ENCODE results near the gene SEMA3F.

The SEMA3F gene

DNA sequence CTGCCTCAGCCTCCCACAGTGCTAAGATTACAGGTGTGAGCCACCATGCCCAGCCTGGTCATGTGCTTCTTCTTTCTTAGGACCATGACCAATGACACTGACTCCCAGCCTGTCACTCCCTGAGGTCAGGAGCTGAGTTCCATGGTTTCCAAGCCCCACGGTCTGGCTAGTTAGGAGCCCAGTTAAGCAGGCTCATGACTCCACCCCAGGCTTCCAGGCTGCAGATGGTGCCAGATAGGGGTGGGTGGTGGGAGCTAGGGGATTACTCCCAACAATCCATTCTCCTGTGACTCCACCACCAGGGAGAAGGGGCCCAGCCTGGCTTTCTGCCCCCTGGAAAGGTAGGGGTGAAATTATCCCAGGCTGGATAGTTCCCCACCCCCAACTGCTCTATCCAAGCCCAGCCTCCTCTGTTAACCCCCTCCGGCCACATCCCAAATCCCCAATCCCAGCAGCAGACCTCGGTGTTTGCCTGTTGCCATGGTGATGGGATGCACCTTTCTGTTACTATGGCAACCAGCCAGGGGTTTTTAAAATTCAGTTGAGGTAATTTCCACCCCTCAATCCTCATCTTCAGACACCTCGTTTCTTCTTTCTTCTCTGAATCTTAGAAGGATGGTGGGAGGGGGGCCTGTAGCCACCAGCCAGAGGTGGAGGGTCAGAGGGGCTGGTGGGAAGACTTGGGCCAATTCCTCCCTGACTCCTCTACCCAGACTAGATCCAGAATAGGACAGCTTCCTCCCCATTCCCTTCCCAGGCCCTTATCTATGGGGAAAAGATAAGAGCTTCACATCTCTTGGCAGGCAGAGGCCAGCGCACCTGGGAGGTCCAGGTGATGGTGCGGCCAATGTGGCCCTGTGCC is 22.5 kb upstream of the SEMA3F start:
- DNase-seq (ENCODE audit: low read depth) = no peak

GRCh38 chr3:50133283-50133615 is 21.9 kb upstream of the SEMA3F start:
- no peak for DNase-seq (ENCODE audit: low read depth)

DNA sequence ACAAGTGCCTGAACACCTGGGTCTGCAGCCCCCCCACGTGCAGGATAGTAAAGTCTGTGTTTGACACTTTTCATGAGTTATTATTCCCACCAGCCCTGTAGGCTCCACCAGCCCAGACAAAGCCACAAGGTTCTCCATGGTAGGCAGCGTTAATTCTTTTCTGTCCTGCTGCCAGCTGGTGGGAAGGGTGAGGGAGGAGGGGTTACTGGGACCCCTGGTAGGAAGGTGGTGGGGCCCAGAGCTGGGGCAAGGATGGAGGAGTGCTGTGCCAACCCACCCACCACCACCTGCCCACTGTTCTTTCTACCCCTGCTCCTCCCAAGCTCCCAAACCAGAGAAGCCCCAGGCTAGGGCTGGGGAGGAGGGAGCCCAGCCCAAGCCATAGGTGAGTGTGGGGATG is 20.8 kb upstream of the SEMA3F start:
- no peak for DNase-seq (ENCODE audit: low read depth)

GRCh38 chr3:50135964-50136363 is 19.2 kb upstream of the SEMA3F start:
- DNase-seq (ENCODE audit: low read depth) = no peak

GRCh38 chr3:50136714-50137405 is 18.3 kb upstream of the SEMA3F start:
- DNase-seq (ENCODE audit: low read depth) = no peak

- DNase-seq (ENCODE audit: low read depth) = no peak
Measured at GRCh38 chr3:50137531-50137930, 17.6 kb upstream of the SEMA3F start.

- no peak for DNase-seq (ENCODE audit: low read depth)
Measured at GRCh38 chr3:50138266-50139200, 16.6 kb upstream of the SEMA3F start.

DNA sequence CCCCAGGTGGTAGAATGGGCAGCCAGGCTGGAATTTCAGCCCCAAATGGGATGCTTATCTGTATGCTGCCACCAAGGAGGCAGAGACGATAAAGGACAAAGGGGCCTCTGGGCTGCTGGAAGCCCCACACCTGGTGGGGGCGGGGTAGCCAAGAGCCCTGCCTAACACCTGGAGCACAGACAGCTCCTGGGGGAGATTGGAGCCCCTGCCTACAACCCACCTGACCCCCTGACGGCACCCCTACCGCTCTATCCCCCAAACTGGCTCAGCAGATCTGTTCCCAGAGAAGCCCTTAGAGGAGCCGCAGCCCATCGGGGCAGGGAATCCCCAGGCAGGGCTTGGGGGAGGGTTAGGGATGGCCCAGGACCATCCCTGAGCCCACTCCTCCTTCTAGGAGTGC is 15.8 kb upstream of the SEMA3F start:
- DNase-seq (ENCODE audit: low read depth) = no peak

- no peak for DNase-seq (ENCODE audit: low read depth)
Measured at GRCh38 chr3:50139718-50140423, 15.3 kb upstream of the SEMA3F start.

- DNase-seq (ENCODE audit: low read depth) = no peak
Measured at GRCh38 chr3:50140990-50141389, 14.1 kb upstream of the SEMA3F start.

- DNase-seq (ENCODE audit: low read depth) = no peak
Measured at GRCh38 chr3:50146316-50146901, 8.7 kb upstream of the SEMA3F start.

DNA sequence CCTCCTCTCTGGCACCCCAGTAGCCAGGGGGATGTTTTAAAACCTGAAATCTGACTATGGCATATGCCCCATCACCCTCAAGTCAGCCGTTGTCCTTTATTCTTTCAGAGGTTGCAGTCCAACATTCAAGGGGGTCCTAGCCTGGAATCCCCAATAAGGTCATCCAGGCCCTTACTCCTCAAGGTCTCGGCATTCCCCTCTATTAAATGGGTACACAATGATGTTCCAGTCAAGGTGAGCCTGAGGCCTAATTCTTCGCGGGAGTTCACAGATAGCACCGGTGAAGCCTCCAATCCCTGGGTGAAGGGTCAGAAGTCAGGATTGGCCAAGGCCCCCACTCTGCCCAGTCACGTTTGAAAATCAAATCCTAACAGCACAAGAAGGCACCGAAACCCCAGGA is 8.1 kb upstream of the SEMA3F start:
- no peak for DNase-seq (ENCODE audit: low read depth)

DNA sequence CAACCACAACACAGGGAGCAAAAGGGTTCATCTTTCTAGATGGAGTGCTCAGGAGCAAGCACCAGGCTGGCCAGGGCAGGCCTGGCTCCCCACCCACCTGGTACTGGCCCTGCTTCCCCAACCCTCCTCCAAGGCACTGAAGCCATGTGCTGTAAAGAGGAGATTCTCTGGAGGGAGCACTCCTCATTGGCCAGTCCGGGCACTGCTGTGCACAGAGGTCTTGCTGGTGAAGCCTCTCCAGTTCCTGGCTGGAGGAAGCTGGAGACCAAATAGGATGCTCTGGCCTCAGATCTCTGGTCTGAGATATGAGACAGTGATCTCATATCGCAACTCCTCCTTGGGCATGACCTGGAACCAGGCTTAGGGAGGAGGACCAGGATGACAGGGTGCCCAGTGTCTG is 7.7 kb upstream of the SEMA3F start:
- DNase-seq (ENCODE audit: low read depth) = no peak

DNA sequence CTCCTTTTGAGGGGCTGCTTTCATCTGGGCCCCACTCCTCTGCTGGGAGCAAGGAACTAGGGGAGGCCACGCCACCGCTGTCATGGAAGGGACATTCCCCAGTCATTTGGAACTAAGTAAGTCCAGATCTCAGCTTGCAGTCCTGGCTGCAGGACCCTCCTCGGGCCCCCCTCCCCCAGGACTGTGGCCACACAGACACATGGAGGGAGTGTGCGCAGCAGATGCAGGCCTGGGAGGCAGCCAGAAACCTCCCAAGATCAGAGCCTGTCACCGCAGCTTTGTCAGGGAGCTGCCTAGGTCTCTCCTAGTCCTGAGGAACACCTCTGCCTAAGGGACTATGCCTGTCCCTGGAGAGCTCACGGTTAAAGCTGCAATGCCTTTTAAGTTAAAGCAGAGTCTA is 7.3 kb upstream of the SEMA3F start:
- DNase-seq (ENCODE audit: low read depth) = no peak

DNA sequence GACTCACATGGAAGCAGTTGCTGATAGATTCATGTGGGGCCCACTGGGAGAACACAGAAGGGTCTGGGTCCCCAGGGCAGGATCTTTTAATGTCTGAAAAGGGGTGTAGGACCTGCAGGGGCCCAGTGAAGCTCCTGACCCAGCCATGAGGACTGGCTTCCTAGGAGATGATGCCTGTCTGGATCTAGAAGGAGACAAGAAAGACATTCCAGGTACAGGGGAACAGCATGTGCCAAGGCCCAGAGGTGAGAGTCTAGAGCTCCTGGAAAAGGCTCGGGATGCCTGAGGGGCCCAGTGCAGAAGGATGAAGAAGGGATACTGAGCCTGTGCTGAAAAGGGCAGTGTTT is 4.7 kb upstream of the SEMA3F start:
- no peak for DNase-seq (ENCODE audit: low read depth)

- DNase-seq (ENCODE audit: low read depth) = no peak
Measured at GRCh38 chr3:50150863-50151686, 4.0 kb upstream of the SEMA3F start.

GRCh38 chr3:50151728-50152127 is 3.4 kb upstream of the SEMA3F start:
- no peak for DNase-seq (ENCODE audit: low read depth)

DNA sequence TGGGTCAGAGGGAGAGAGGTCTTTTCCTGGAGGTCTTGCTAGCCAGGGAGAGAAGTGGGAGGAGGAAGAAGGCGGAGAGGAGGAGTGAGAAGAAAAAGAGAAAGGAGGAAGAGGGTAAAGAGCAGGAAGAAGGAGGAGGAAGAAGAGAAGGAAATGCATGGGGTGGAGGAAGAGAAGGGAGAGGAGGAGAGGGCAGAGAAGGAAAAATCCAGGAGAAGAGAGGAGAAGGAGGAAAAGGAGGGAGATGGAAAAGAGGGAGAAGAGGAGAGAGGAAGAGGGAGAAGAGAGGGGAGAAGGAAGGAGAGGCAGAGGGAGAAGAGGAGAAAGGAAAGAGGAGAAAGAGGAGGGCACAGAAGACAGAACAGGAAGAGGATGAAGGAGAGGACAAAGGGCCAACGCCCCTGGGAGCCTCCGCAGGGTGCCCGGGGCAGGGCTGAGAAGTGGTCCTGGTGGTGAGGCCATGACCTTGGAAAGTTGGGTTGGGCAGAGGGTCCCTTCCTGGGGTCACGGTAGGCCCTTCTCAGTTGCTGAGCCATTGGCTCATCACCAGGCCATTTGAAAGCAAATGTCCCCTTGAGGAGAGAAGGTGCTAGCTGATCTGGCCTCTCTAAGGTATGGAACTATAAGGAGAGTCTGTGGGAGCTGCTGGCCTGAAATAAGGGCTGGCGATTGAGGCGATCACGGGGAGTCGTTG is 1.2 kb upstream of the SEMA3F start:
- no peak for DNase-seq (ENCODE audit: low read depth)

DNA sequence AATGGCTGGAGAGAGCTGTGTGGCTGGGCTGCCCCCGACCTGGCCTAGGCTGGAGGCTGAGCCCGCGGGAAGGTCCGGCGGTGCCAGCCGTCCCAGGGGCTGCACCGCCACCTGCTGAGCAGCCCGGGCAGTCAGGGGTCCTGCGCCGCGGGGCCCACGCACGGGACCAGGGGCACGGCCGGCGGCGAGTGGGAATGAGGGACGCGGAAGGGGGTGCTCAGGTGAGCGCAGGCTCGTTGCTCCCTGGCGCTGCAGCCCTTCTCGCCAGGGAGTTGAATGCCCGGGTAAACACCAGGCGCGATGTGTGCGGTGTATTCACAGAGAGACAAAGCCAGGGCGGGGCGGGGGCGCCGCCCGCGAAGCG is 666 bp upstream of the SEMA3F start:
- DNase-seq (ENCODE audit: low read depth) = no peak

DNA sequence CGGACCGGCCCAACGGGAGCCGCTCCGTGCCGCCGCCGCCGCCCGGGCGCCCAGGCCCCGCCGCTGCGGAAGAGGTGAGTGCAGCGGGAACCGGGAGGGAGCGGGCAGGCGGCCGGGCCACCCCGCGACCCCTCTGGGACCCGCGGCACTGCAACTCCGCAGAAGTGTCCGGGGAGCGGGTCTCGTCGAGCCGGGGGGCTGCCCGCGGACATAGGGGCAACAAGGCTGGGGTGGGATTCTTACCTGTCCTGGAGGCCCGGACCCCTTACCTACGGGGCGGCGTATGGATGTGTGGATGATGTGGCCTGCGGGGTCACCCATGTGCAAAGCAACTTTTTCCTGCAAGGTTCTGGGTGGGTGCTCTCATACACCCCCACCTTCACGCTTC is 361 bp downstream of the SEMA3F start:
- DNase-seq (ENCODE audit: low read depth) = no peak

Data from stimulated activated CD8-positive, alpha-beta memory T cell treated with anti-CD3 and anti-CD28 coated beads, Interleukin-15, amount 100 ng/mL, for 24 hours (primary cell).